HepG2 (cell line): ENCODE data around the gene MRPL43. TPM values are rescaled to one million over a fixed set of nuclear protein-coding genes. Genes with fewer than 3 reads are reported as not detected.
A peak's percentile ranks its signal among the peaks of the same experiment; 100 is the strongest.

Source experiments
- AGO2 ChIP-seq: fragments of 200-400 bp; formaldehyde crosslinking; optimal IDR thresholded peaks from 2 replicates; pipeline ENCODE3; 2017; ENCODE audit warnings: mild to moderate bottlenecking, low read depth, low read length, moderate library complexity
- ATF1 ChIP-seq: IDR thresholded peaks from 2 replicates; pipeline ENCODE4 v1.6.1; 2016; ENCODE audit warnings: mild to moderate bottlenecking, control low read depth
- CREB1 ChIP-seq, 2 experiments: fragments of 450-650 bp in 1 of 2; IDR thresholded peaks; 2 replicates each; pipeline ENCODE4 v1.6.1; 2016 to 2017; ENCODE audit warnings: control low read depth in 1 of 2, mild to moderate bottlenecking in 1 of 2, missing compliant biosample characterization in 1 of 2, missing genetic modification characterization in 1 of 2
- RXRA ChIP-seq: sonication (generic); formaldehyde crosslinking; IDR thresholded peaks from 2 replicates; pipeline ENCODE4 v1.5.1; 2020; ENCODE audit warnings: missing genetic modification reagents
- SNRNP70 ChIP-seq: fragments of 200-400 bp; formaldehyde crosslinking; IDR thresholded peaks from 2 replicates; pipeline ENCODE4 v1.6.1; 2017; ENCODE audit warnings: mild to moderate bottlenecking, low read depth, low read length, moderate library complexity
- SRF ChIP-seq: IDR thresholded peaks from 2 replicates; pipeline ENCODE4 v1.6.1; 2011; ENCODE audit warnings: mild to moderate bottlenecking, low read depth, low read length, moderate library complexity
- XBP1 ChIP-seq: sonication (generic); formaldehyde crosslinking; IDR thresholded peaks from 2 replicates; pipeline ENCODE4 v1.5.0; 2020; ENCODE audit warnings: missing genetic modification reagents
- ZFP1 ChIP-seq: IDR thresholded peaks from 2 replicates; pipeline ENCODE4 v1.6.1; 2016
- ZNF205 ChIP-seq: IDR thresholded peaks from 2 replicates; pipeline ENCODE4 v1.6.1; 2018; ENCODE audit warnings: missing biosample characterization, missing genetic modification reagents
- ZNF331 ChIP-seq: sonication (generic); formaldehyde crosslinking; IDR thresholded peaks from 2 replicates; pipeline ENCODE4 v1.4.0; 2020; ENCODE audit warnings: missing genetic modification reagents
- ZNF510 ChIP-seq: sonication (generic); formaldehyde crosslinking; IDR thresholded peaks from 2 replicates; pipeline ENCODE4 v1.4.0; 2020; ENCODE audit warnings: low read depth, mild to moderate bottlenecking, missing genetic modification reagents
- polyA plus RNA-seq, 8 experiments: library from polyadenylated mRNA; depleted of rRNA in 3 of 8; stranded (reverse) in 7 of 8; unstranded in 1 of 8; fragments of >200 nt; fragmentation: Illumina TruSeq in 4 of 8; extraction: Trizol in 4 of 8; gene quantifications; 2 replicates each; pipeline versions ENCODE4 v1.2.1 to v1.2.3, GENCODE V29; 2011 to 2016; ENCODE audit warnings: low read depth in 4 of 8, missing spikeins in 1 of 8, mixed read lengths in 1 of 8; ENCODE audit not compliant: insufficient read depth in 1 of 8
- total RNA-seq, 5 experiments: library from RNA; depleted of rRNA; stranded (reverse); fragments of >200 nt; fragmentation: Illumina TruSeq; extraction: Trizol; gene quantifications; 2 replicates each; pipeline ENCODE4 v1.2.3, GENCODE V29; 2016; ENCODE audit warnings: low read depth in 1 of 5
- TF ChIP-seq, protein P1 (sequence below): sonication (generic); formaldehyde crosslinking; IDR thresholded peaks from 2 replicates; pipeline ENCODE4 v1.8.0; 2022; ENCODE audit warnings: missing genetic modification reagents, low read depth, mild to moderate bottlenecking, borderline replicate concordance
- TF ChIP-seq, protein P2 (sequence below): sonication (generic); formaldehyde crosslinking; IDR thresholded peaks from 2 replicates; pipeline ENCODE4 v1.8.1; 2022; ENCODE audit warnings: mild to moderate bottlenecking, missing genetic modification reagents
- TF ChIP-seq, protein P3 (sequence below): IDR thresholded peaks from 2 replicates; pipeline ENCODE4 v1.6.1; 2018; ENCODE audit warnings: missing genetic modification reagents, mild to moderate bottlenecking, missing compliant biosample characterization
- TF ChIP-seq, protein P4 (sequence below): sonication (generic); formaldehyde crosslinking; IDR thresholded peaks from 2 replicates; pipeline ENCODE4 v1.4.0; 2020; ENCODE audit warnings: mild to moderate bottlenecking, missing genetic modification reagents
- TF ChIP-seq, protein P5 (sequence below), 2 experiments: sonication (generic) in 1 of 2; formaldehyde crosslinking in 1 of 2; IDR thresholded peaks; 2 replicates each; pipeline versions ENCODE4 v1.5.1 to v1.6.1; 2011 to 2020; ENCODE audit warnings: borderline replicate concordance in 1 of 2, low read depth in 1 of 2, low read length in 1 of 2, mild to moderate bottlenecking in 1 of 2, missing genetic modification reagents in 1 of 2, moderate library complexity in 1 of 2
- TF ChIP-seq, protein P6 (sequence below): sonication (generic); formaldehyde crosslinking; IDR thresholded peaks from 2 replicates; pipeline ENCODE4 v1.4.0; 2020; ENCODE audit warnings: low read depth, mild to moderate bottlenecking, missing genetic modification reagents
- TF ChIP-seq, protein P7 (sequence below): sonication (generic); formaldehyde crosslinking; IDR thresholded peaks from 2 replicates; pipeline ENCODE4 v1.5.0; 2020; ENCODE audit warnings: missing genetic modification reagents

The MRPL43 gene
- total and polyA plus RNA-seq, 2 of the 13 experiments (the other 11 are each of a cell fraction or from before 2014, with no cell fraction given) = 71.0 to 73.7 TPM

DNA sequence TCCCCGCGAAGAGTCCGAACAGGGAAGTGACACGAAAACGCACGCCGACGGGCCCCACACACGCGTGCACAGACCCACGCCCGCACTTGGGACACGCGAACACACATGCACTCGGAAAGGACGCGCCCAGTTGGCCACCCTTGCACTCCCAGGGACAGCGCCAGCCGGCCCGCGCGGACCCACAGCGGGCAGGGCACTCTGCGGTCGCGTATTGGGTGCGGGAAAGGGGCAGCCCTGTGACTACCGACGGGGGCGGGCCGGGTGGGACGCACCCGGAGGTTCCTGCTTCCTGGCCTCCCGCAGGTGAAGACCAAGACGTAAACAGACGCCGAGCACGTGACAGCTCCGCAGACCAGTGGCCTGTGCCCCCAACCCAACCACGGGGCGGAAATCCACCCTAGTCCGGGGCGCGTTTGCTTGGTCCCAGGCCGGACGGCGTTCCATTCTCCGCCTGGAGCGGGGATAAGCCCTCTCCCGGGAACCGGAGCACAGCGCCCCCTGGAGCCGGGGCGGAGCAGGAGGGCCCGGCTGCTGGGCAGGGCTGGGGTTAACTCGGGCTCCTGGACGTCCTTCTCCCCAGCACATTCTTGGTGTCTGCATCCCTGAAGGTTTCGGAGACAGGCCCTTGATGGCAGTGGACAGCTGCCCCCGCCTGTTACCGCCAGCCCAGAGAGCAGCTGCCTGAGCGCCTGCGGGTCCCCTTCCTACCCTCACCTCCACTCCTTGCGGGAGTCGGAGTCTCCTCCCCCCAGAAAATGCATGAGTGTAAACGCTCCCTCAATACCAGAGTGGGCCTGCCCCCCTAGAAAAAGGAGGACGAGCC is 10.3 kb upstream of the MRPL43 start (continued):
- TF ChIP-seq, protein P1, sequence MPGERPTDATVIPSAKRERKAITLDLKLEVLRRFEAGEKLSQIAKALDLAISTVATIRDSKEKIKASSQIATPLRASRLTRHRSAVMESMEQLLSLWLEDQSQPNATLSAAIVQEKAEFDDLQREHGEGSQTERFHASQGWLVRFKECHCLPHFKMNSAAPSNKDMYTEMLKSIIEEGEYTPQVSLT = no peak
- no peak for TF ChIP-seq ZFP1
- no peak for TF ChIP-seq CREB1 (IDR thresholded peaks at IDR 0.05)
- no peak for TF ChIP-seq CREB1 (CRISPR knock-in tag; IDR thresholded peaks at IDR 0.05)
- TF ChIP-seq ZNF510 (CRISPR knock-in tag) = no peak; the same call in 1 of the 2 replicates
- peak; percentile 65 for TF ChIP-seq AGO2
- TF ChIP-seq, protein P2, sequence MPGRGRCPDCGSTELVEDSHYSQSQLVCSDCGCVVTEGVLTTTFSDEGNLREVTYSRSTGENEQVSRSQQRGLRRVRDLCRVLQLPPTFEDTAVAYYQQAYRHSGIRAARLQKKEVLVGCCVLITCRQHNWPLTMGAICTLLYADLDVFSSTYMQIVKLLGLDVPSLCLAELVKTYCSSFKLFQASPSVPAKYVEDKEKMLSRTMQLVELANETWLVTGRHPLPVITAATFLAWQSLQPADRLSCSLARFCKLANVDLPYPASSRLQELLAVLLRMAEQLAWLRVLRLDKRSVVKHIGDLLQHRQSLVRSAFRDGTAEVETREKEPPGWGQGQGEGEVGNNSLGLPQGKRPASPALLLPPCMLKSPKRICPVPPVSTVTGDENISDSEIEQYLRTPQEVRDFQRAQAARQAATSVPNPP = no peak
- TF ChIP-seq, protein P3, sequence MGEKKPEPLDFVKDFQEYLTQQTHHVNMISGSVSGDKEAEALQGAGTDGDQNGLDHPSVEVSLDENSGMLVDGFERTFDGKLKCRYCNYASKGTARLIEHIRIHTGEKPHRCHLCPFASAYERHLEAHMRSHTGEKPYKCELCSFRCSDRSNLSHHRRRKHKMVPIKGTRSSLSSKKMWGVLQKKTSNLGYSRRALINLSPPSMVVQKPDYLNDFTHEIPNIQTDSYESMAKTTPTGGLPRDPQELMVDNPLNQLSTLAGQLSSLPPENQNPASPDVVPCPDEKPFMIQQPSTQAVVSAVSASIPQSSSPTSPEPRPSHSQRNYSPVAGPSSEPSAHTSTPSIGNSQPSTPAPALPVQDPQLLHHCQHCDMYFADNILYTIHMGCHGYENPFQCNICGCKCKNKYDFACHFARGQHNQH (CRISPR knock-in tag) = peak; percentile 64; the same call in 1 of the 2 replicates
- TF ChIP-seq, protein P4, sequence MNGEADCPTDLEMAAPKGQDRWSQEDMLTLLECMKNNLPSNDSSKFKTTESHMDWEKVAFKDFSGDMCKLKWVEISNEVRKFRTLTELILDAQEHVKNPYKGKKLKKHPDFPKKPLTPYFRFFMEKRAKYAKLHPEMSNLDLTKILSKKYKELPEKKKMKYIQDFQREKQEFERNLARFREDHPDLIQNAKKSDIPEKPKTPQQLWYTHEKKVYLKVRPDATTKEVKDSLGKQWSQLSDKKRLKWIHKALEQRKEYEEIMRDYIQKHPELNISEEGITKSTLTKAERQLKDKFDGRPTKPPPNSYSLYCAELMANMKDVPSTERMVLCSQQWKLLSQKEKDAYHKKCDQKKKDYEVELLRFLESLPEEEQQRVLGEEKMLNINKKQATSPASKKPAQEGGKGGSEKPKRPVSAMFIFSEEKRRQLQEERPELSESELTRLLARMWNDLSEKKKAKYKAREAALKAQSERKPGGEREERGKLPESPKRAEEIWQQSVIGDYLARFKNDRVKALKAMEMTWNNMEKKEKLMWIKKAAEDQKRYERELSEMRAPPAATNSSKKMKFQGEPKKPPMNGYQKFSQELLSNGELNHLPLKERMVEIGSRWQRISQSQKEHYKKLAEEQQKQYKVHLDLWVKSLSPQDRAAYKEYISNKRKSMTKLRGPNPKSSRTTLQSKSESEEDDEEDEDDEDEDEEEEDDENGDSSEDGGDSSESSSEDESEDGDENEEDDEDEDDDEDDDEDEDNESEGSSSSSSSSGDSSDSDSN = peak; percentile 99
- TF ChIP-seq, protein P5, sequence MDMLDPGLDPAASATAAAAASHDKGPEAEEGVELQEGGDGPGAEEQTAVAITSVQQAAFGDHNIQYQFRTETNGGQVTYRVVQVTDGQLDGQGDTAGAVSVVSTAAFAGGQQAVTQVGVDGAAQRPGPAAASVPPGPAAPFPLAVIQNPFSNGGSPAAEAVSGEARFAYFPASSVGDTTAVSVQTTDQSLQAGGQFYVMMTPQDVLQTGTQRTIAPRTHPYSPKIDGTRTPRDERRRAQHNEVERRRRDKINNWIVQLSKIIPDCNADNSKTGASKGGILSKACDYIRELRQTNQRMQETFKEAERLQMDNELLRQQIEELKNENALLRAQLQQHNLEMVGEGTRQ (IDR thresholded peaks at IDR 0.05; ENCODE audit: low read depth, low read length) = peak; percentile 20; the same call in 1 of the 2 replicates
- TF ChIP-seq, protein P5 (CRISPR knock-in tag; IDR thresholded peaks at IDR 0.05; ENCODE audit: borderline replicate concordance) = peak; percentile 65; the same call in 1 of the 2 replicates
- no peak for TF ChIP-seq ATF1
- TF ChIP-seq RXRA = peak; percentile 79
- TF ChIP-seq SRF = no peak
- peak; percentile 9; the same call in 1 of the 2 replicates for TF ChIP-seq ZNF331
- TF ChIP-seq XBP1 (CRISPR knock-in tag) = no peak
- TF ChIP-seq, protein P6, sequence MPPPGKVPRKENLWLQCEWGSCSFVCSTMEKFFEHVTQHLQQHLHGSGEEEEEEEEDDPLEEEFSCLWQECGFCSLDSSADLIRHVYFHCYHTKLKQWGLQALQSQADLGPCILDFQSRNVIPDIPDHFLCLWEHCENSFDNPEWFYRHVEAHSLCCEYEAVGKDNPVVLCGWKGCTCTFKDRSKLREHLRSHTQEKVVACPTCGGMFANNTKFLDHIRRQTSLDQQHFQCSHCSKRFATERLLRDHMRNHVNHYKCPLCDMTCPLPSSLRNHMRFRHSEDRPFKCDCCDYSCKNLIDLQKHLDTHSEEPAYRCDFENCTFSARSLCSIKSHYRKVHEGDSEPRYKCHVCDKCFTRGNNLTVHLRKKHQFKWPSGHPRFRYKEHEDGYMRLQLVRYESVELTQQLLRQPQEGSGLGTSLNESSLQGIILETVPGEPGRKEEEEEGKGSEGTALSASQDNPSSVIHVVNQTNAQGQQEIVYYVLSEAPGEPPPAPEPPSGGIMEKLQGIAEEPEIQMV (CRISPR knock-in tag) = no peak
- TF ChIP-seq, protein P7, sequence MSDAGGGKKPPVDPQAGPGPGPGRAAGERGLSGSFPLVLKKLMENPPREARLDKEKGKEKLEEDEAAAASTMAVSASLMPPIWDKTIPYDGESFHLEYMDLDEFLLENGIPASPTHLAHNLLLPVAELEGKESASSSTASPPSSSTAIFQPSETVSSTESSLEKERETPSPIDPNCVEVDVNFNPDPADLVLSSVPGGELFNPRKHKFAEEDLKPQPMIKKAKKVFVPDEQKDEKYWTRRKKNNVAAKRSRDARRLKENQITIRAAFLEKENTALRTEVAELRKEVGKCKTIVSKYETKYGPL (CRISPR knock-in tag) = no peak
- no peak for TF ChIP-seq ZNF205
- TF ChIP-seq SNRNP70 = no peak
